Suprapubic skin (tissue), 4 donors: ENCODE measurements around the gene CDH4.

Experiments used
- EP300 ChIP-seq: sonication (generic); formaldehyde crosslinking; IDR thresholded peaks from one replicate; pipeline ENCODE4 v1.6.1; 2017; ENCODE audit warnings: antibody characterized with exemption
- POLR2A ChIP-seq, 2 donors: fragments of 450-650 bp; IDR thresholded peaks; one replicate each; pipeline ENCODE4 v1.6.1; 2017; ENCODE audit warnings: antibody characterized with exemption in 2 of 2, mild to moderate bottlenecking in 2 of 2, moderate library complexity in 2 of 2
- POLR2AphosphoS5 ChIP-seq, 3 donors: sonication (generic); formaldehyde crosslinking; IDR thresholded peaks; one replicate each; pipeline ENCODE4 v1.6.1; 2017; ENCODE audit warnings: antibody characterized with exemption in 3 of 3
- TF ChIP-seq, protein P1 (sequence below), 2 donors: fragments of 200-600 bp in 1 of 2; fragments of 450-650 bp in 1 of 2; sonication (generic) in 1 of 2; IDR thresholded peaks; one replicate each; pipeline ENCODE4 v1.5.1; 2016 to 2019; ENCODE audit warnings: antibody characterized with exemption in 2 of 2, mild to moderate bottlenecking in 1 of 2, moderate library complexity in 1 of 2

DNA sequence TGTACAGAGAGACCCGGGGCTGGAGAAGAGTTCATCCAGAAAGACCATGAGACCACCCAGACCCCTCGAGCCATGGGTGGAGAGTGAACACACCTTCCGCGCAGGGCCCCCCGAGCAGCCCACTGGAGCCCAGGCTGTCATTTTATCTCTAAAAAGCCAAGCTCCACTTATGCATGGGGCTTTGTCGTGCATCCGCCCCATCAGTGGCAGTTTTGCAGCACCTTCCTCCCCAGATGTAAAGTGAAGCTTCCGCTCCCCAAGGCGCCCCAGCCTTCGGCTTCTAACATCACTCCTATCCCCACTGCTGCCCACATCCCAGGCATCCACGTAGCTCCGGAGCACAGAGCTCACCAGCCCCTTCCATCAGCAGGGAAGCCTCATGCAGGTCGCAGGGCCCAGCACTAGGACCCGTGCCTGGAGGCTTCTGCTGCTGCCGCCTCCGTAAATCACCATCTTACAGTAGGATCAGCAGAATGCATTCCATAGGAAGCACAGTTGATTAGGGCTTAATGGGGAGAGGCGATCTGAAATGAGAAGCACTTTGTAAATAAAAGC is 512.5 kb downstream of the CDH4 start:
- TF ChIP-seq, protein P1, sequence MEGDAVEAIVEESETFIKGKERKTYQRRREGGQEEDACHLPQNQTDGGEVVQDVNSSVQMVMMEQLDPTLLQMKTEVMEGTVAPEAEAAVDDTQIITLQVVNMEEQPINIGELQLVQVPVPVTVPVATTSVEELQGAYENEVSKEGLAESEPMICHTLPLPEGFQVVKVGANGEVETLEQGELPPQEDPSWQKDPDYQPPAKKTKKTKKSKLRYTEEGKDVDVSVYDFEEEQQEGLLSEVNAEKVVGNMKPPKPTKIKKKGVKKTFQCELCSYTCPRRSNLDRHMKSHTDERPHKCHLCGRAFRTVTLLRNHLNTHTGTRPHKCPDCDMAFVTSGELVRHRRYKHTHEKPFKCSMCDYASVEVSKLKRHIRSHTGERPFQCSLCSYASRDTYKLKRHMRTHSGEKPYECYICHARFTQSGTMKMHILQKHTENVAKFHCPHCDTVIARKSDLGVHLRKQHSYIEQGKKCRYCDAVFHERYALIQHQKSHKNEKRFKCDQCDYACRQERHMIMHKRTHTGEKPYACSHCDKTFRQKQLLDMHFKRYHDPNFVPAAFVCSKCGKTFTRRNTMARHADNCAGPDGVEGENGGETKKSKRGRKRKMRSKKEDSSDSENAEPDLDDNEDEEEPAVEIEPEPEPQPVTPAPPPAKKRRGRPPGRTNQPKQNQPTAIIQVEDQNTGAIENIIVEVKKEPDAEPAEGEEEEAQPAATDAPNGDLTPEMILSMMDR (IDR thresholded peaks at IDR 0.05): no peak
- TF ChIP-seq POLR2A (IDR thresholded peaks at IDR 0.05) (no peak), POLR2AphosphoS5 (IDR thresholded peaks at IDR 0.05) (no peak), EP300 (no peak)
